Transverse colon (tissue), 4 donors: ENCODE results near the gene SHMT2. TPM values are rescaled to one million over a fixed set of nuclear protein-coding genes. Genes with fewer than 3 reads are reported as not detected.
A peak's percentile ranks its signal among the peaks of the same experiment; 100 is the strongest.

ENCODE experiments used
- DNase-seq: peaks from one replicate; pipeline ENCODE4 v3.0.0-alpha.2; 2019
- H3K27ac ChIP-seq, 4 donors: fragments of 200-600 bp; sonication (generic); 2 replicates each; pipeline ENCODE4 v1.5.1; 2016 to 2018; ENCODE audit warnings: inconsistent platforms in 4 of 4
- H3K27me3 ChIP-seq: fragments of 200-600 bp; sonication (generic); 2 replicates; pipeline ENCODE4 v1.5.1; 2017; ENCODE audit warnings: inconsistent platforms
- H3K36me3 ChIP-seq, 4 donors: fragments of 200-600 bp; sonication (generic); 2 replicates each; pipeline ENCODE4 v1.5.1; 2017 to 2019; ENCODE audit warnings: inconsistent platforms in 4 of 4
- H3K4me1 ChIP-seq, 4 donors: fragments of 200-600 bp; sonication (generic); 2 replicates each; pipeline ENCODE4 v1.5.1; 2017 to 2020; ENCODE audit warnings: inconsistent platforms in 4 of 4
- H3K4me3 ChIP-seq, 4 donors: fragments of 200-600 bp; sonication (generic); 1 replicate in 1 of 4; 2 replicates in 3 of 4; pipeline versions ENCODE4 v1.5.1 to v1.6.1; 2017 to 2019; ENCODE audit warnings: inconsistent platforms in 4 of 4
- H3K9me3 ChIP-seq, 2 donors: fragments of 200-600 bp; sonication (generic); 2 replicates each; pipeline ENCODE4 v1.5.1; 2017 to 2019; ENCODE audit warnings: inconsistent platforms in 2 of 2
- EP300 ChIP-seq: sonication (generic); formaldehyde crosslinking; IDR thresholded peaks from one replicate; pipeline ENCODE4 v1.6.1; 2017; ENCODE audit warnings: antibody characterized with exemption, low read depth
- POLR2A ChIP-seq: fragments of 450-650 bp; IDR thresholded peaks from one replicate; pipeline ENCODE4 v1.6.1; 2016; ENCODE audit warnings: antibody characterized with exemption, mild to moderate bottlenecking, moderate library complexity
- POLR2AphosphoS5 ChIP-seq, 3 donors: sonication (generic); formaldehyde crosslinking; IDR thresholded peaks; one replicate each; pipeline ENCODE4 v1.6.1; 2016; ENCODE audit warnings: antibody characterized with exemption in 3 of 3
- WGBS, 2 donors: methylation state at CpG; one replicate each; pipeline ENCODE4 v1.1.5; 2018; ENCODE audit warnings: low coverage in 1 of 2; 5-methylcytosine and 5-hydroxymethylcytosine counted together
- in situ Hi-C, 4 donors: fragments of 200-750 bp; cut with MboI; loops; one replicate each; pipeline versions ENCODE4 v1.15.0 to v1.15.1; 2017; ENCODE audit warnings: low sequenced_read_pairs in 3 of 4, low pct_ligation_motif_present in 1 of 4, low pct_unique_long_range_greater_than_20kb in 1 of 4
- intact Hi-C: fragments of 100-400 bp; cut with DNase I; formaldehyde crosslinking; loops from one replicate; pipeline ENCODE4 v1.15.1; 2023; ENCODE audit warnings: low total_unique reads
- total RNA-seq, 4 donors: library from RNA; depleted of rRNA; stranded (reverse); fragments of >200 nt; gene quantifications; one replicate each; pipeline ENCODE4 v1.1.0, GENCODE V29; 2016
- TF ChIP-seq, protein P1 (sequence below), 5 experiments: fragments of 200-600 bp in 3 of 5; fragments of 450-650 bp in 2 of 5; sonication (generic) in 3 of 5; IDR thresholded peaks; 1 replicate in 2 of 5; 2 replicates in 3 of 5; pipeline ENCODE4 v1.5.1; 2016 to 2017; ENCODE audit warnings: antibody characterized with exemption in 5 of 5, inconsistent platforms in 3 of 5, mild to moderate bottlenecking in 2 of 5, moderate library complexity in 1 of 5

Gene SHMT2
- total RNA-seq, 4 donors from 2014 or later: 29.2 to 104 (median 33.4) TPM

DNA sequence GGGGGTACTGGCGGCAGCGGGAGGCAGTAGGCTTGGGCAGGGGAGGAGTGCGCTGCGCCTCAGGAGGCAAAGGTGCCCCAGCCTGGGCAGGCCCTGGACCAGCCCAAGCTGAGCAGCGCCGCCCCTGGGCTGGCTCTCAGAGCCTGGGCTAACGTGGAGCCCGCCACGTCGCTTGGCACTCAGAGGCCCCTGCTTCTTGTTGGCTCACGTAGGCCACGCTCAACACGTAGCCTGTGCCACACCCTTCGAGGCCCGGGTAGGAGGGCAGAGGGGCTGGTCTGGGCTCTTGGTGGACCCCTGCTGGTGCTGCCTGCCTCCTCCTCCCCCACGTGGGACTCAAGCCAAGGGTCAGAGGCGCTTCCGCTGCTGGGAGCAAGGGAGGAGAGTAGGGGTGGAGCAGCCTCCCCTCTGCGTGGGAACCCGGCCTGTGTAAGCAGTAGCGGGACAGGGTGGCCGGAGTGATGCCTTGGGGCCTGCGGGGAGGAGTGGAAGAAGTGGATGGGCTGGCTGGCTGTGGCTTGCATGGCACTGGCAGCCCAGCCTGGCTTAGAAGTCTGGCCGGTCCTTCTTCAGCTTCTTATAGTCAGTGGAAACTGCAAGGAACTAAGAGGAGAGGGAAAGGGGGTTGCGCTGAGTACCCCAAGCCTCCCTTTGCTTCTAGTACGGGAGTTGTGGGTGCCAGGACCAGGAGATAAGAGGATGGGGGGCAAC is 5.7 kb downstream of the SHMT2 start:
- Histone ChIP-seq H3K4me1 (peaks cover 22 to 35% (median 31%) of the 10 kb centered on the region in 4 donors), H3K4me3 (no peak overlapping the region), H3K36me3 (peaks cover 0 to 16% (median 0%) of the 10 kb centered on the region in 4 donors), H3K27me3 (peaks cover 49% of the 10 kb centered on the region), H3K27ac (peak overlapping the region in 1 of 4 donors; percentile 5), H3K9me3 (no peaks in the 10 kb centered on the region)
- 77 to 100% methylated on average over 2 to 25 of the region's 26 CpGs for WGBS, 2 donors
- DNase-seq: no peak
- in situ Hi-C loops: no loop called here
- intact Hi-C loops: no loop called here
- TF ChIP-seq POLR2AphosphoS5 (IDR thresholded peaks at IDR 0.05) (no peak), EP300 (no peak), POLR2A (no peak)
- TF ChIP-seq, protein P1, sequence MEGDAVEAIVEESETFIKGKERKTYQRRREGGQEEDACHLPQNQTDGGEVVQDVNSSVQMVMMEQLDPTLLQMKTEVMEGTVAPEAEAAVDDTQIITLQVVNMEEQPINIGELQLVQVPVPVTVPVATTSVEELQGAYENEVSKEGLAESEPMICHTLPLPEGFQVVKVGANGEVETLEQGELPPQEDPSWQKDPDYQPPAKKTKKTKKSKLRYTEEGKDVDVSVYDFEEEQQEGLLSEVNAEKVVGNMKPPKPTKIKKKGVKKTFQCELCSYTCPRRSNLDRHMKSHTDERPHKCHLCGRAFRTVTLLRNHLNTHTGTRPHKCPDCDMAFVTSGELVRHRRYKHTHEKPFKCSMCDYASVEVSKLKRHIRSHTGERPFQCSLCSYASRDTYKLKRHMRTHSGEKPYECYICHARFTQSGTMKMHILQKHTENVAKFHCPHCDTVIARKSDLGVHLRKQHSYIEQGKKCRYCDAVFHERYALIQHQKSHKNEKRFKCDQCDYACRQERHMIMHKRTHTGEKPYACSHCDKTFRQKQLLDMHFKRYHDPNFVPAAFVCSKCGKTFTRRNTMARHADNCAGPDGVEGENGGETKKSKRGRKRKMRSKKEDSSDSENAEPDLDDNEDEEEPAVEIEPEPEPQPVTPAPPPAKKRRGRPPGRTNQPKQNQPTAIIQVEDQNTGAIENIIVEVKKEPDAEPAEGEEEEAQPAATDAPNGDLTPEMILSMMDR (IDR thresholded peaks at IDR 0.05): no peak

DNA sequence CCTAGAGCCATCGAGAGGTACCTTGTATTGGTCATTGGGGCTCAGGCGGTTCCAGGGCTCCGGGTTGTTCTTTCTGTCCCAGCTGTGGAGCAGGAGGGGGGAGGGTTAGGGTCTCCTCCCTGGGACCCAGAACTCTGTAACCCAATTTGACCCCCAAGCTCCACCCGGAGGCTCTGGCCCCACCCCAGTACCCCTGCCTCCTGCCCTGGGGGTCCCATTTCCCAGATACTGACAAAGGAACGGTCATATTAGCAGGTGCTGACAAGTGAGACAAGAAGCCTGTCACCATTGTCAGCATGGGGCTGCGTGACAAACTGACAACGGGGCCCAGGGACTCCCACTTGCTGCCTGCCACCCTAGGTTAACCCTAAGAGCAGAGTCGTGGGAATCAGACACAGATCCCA is 6.2 kb downstream of the SHMT2 start:
- in situ Hi-C loops: no loop called here
- intact Hi-C loops: no loop called here
- 73 to 100% methylated on average over 3 to 8 of the region's 8 CpGs for WGBS, 2 donors
- Histone ChIP-seq H3K36me3 (peaks cover 0 to 16% (median 0%) of the 10 kb centered on the region in 4 donors), H3K4me1 (peaks cover 21 to 35% (median 31%) of the 10 kb centered on the region in 4 donors), H3K4me3 (no peak overlapping the region), H3K9me3 (no peaks in the 10 kb centered on the region), H3K27ac (peak overlapping the region in 1 of 4 donors; percentile 5), H3K27me3 (peaks cover 55% of the 10 kb centered on the region)
- DNase-seq: no peak
- no peak for TF ChIP-seq EP300
- TF ChIP-seq, protein P1 (IDR thresholded peaks at IDR 0.05): no peak
- no peak for TF ChIP-seq POLR2AphosphoS5 (IDR thresholded peaks at IDR 0.05)

DNA sequence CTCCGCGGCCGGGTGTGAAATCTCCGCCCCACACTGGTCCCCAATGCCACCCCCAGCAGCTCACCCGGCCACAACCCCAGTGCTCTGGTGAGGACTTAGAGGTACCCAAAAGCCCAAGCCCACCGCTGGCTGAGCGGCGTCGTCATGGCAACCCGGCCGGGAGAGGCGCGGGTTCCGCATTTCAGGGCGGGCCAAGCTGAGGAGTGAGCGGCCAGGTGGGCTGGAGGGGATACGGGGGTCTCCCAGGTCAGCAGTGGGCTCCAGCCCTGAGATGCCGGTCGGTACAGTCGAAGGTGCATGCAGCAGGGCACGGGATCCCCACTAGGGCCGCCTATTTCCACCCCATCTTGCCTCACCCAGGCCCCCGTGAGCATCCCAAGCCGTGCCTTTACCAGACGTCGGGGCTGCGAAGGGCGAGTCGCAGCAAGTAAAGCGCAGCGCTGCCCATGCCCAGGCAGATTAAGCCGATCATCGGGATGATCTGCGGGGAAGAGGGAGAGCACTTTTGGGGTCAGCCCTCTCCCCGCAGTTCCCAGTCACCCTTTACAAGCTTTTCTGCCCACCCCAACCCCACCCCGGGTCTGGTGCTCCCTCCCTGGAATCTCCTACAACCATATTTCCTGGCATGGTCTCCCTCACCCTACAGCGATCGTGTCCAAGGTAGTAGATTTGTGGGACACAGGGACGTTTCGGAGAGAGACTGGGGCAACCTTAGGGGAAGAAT is 6.9 kb downstream of the SHMT2 start:
- H3K27ac ChIP-seq: no peak overlapping the region
- peaks cover 22 to 38% (median 34%) of the 10 kb centered on the region in 4 donors for H3K4me1 ChIP-seq
- DNase-seq: no peak
- intact Hi-C loops: no loop called here
- in situ Hi-C loops: no loop called here
- TF ChIP-seq POLR2A: no peak
- H3K9me3 ChIP-seq: no peaks in the 10 kb centered on the region
- WGBS, 2 donors: 24% methylated on average over 18 of the region's 40 CpGs; no CpG with 5 or more reads in 1 of the 2 donors
- no peak overlapping the region for H3K4me3 ChIP-seq
- peaks cover 61% of the 10 kb centered on the region for H3K27me3 ChIP-seq
- H3K36me3 ChIP-seq: peaks cover 0 to 16% (median 0%) of the 10 kb centered on the region in 4 donors

DNA sequence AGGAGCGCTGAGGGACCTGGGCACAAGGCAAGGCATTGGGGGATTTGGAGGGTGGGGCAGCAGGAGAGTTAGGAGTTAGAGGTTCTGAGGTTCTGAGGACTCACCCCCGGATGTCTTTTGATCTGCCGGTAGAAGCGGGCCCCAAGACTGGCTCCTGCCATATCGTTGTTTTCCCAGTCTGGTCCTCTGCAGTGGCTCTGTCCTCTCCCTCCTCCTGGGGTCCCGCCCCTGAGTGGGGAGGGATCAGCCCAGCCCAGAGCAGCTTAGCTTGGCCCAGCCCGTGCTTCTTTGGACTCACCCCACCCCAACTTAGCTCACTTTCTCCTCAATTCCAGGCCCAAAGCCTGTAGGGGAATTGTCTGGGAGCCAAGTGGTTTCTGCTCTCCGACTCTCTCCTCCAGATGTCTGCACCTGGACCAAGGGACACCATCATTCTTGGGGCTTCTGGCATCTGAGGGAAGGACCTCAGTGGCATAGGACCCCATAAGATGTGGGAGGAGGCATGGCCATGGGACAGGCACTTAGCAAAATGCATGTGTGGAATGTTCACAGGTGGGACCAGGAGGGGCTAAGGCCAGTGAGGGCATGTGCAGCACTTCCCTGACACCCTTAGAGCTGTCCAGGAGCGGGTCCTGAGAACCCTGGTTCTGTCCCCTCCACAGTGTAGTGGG is 7.5 kb downstream of the SHMT2 start:
- Histone ChIP-seq H3K27ac (no peak overlapping the region), H3K4me3 (no peak overlapping the region), H3K4me1 (peaks cover 26 to 45% (median 41%) of the 10 kb centered on the region in 4 donors), H3K27me3 (peaks cover 68% of the 10 kb centered on the region), H3K9me3 (no peaks in the 10 kb centered on the region), H3K36me3 (peaks cover 0 to 16% (median 0%) of the 10 kb centered on the region in 4 donors)
- WGBS, 2 donors: 26% methylated on average over 9 of the region's 9 CpGs; no CpG with 5 or more reads in 1 of the 2 donors
- no peak for DNase-seq
- TF ChIP-seq EP300 (no peak), POLR2A (no peak), POLR2AphosphoS5 (IDR thresholded peaks at IDR 0.05) (no peak)
- TF ChIP-seq, protein P1 (IDR thresholded peaks at IDR 0.05): no peak
- intact Hi-C loops: no loop called here
- in situ Hi-C loops: no loop called here
